GM23338 (cell line): Measurements from ENCODE around the gene SYNPO. TPM values are rescaled to one million over a fixed set of nuclear protein-coding genes. Genes with fewer than 3 reads are reported as not detected.

ENCODE experiments used
- ATAC-seq: fragments of 200-7000 bp; cut with Tn5 transposase; 3 replicates; pipeline ENCODE4 v1.9.1; 2020
- DNase-seq: peaks from one replicate; pipeline ENCODE4 v3.0.0-alpha.2; 2015; ENCODE audit warnings: low spot score
- H2AFZ ChIP-seq: fragments of 200-600 bp; sonication (generic); 2 replicates; pipeline ENCODE4 v1.8.0; 2016; ENCODE audit warnings: antibody characterized with exemption, mild to moderate bottlenecking, moderate library complexity
- H3F3A ChIP-seq: fragments of 200-600 bp; sonication (generic); replicated peaks from 2 replicates; pipeline ENCODE4 v1.8.0; 2017; ENCODE audit warnings: antibody characterized with exemption, mixed run types, low read depth
- H3K27ac ChIP-seq: fragments of 200-600 bp; sonication (generic); 2 replicates; pipeline ENCODE4 v1.6.1; 2016; ENCODE audit warnings: low read depth
- H3K27me3 ChIP-seq: fragments of 200-600 bp; sonication (generic); 2 replicates; pipeline ENCODE4 v1.8.0; 2016; ENCODE audit warnings: mild to moderate bottlenecking, mixed run types, moderate library complexity; ENCODE audit not compliant: insufficient read depth
- H3K36me3 ChIP-seq: fragments of 200-600 bp; sonication (generic); 2 replicates; pipeline ENCODE4 v1.8.0; 2016; ENCODE audit warnings: mild to moderate bottlenecking; ENCODE audit not compliant: insufficient read depth
- H3K4me1 ChIP-seq: fragments of 200-600 bp; sonication (generic); 2 replicates; pipeline ENCODE4 v1.8.0; 2016; ENCODE audit warnings: mild to moderate bottlenecking, moderate library complexity; ENCODE audit not compliant: insufficient read depth
- H3K4me2 ChIP-seq: fragments of 200-600 bp; sonication (generic); 2 replicates; pipeline ENCODE4 v1.7.1; 2017; ENCODE audit warnings: mixed run types
- H3K4me3 ChIP-seq: fragments of 200-600 bp; sonication (generic); 2 replicates; pipeline ENCODE4 v1.6.1; 2016; ENCODE audit warnings: mixed run types
- H3K79me2 ChIP-seq: fragments of 200-600 bp; sonication (generic); replicated peaks from 2 replicates; pipeline ENCODE4 v1.8.0; 2017; ENCODE audit warnings: mild to moderate bottlenecking; ENCODE audit not compliant: insufficient read depth
- H3K9me2 ChIP-seq: fragments of 200-600 bp; sonication (generic); 2 replicates; pipeline ENCODE4 v1.8.0; 2017; ENCODE audit not compliant: insufficient read depth
- H4K20me1 ChIP-seq: fragments of 200-600 bp; sonication (generic); replicated peaks from 2 replicates; pipeline ENCODE4 v1.8.0; 2017; ENCODE audit warnings: mild to moderate bottlenecking; ENCODE audit not compliant: insufficient read depth
- H3K27ac Mint-ChIP-seq: 2 replicates; pipeline ENCODE4 v1.8.0; 2020; ENCODE audit warnings: inconsistent platforms, mild to moderate bottlenecking, moderate library complexity, mixed read lengths
- H3K27me3 Mint-ChIP-seq: 3 replicates; pipeline ENCODE4 v1.8.0; 2022; ENCODE audit warnings: low read depth, mild to moderate bottlenecking, moderate library complexity, mixed read lengths, inconsistent platforms; ENCODE audit not compliant: insufficient read depth, poor library complexity
- H3K36me3 Mint-ChIP-seq: 3 replicates; pipeline ENCODE4 v1.8.0; 2021; ENCODE audit warnings: low read depth, mild to moderate bottlenecking, inconsistent platforms, moderate library complexity, mixed read lengths
- H3K4me1 Mint-ChIP-seq: 3 replicates; pipeline ENCODE4 v1.8.0; 2020; ENCODE audit warnings: mild to moderate bottlenecking, inconsistent platforms, mixed read lengths
- H3K4me3 Mint-ChIP-seq: 3 replicates; pipeline ENCODE4 v1.8.0; 2021; ENCODE audit warnings: moderate library complexity, mild to moderate bottlenecking, inconsistent platforms, mixed read lengths
- H3K9me3 Mint-ChIP-seq: 3 replicates; pipeline ENCODE4 v1.8.0; 2020; ENCODE audit warnings: moderate library complexity, mild to moderate bottlenecking, inconsistent platforms, mixed read lengths
- CREB1 ChIP-seq: fragments of 250-450 bp; sonication (Bioruptor Pico); IDR thresholded peaks from 2 replicates; pipeline ENCODE4 v1.5.0; 2020; ENCODE audit warnings: low read depth, mild to moderate bottlenecking, moderate library complexity
- EZH2phosphoT487 ChIP-seq: fragments of 200-600 bp; sonication (generic); IDR thresholded peaks from one replicate; pipeline ENCODE4 v1.8.1; 2018; ENCODE audit warnings: antibody characterized with exemption; ENCODE audit not compliant: unreplicated experiment
- POLR2AphosphoS5 ChIP-seq: IDR thresholded peaks from 2 replicates; pipeline ENCODE4 v1.6.1; 2016; ENCODE audit warnings: antibody characterized with exemption, low read depth
- REST ChIP-seq: IDR thresholded peaks from one replicate; pipeline ENCODE4 v1.6.1; 2018; ENCODE audit warnings: antibody characterized with exemption; ENCODE audit not compliant: unreplicated experiment
- ZNF114 ChIP-seq: fragments of 250-450 bp; sonication (Bioruptor Pico); IDR thresholded peaks from 2 replicates; pipeline ENCODE4 v1.5.0; 2020; ENCODE audit warnings: mild to moderate bottlenecking, moderate library complexity
- ZNF331 ChIP-seq: fragments of 250-450 bp; sonication (Bioruptor Pico); IDR thresholded peaks from 2 replicates; pipeline ENCODE4 v1.5.0; 2020; ENCODE audit warnings: low read depth, mild to moderate bottlenecking, moderate library complexity
- ZNF462 ChIP-seq: fragments of 250-450 bp; sonication (Bioruptor Pico); IDR thresholded peaks from 2 replicates; pipeline ENCODE4 v1.5.0; 2020; ENCODE audit warnings: mild to moderate bottlenecking, moderate library complexity
- polyA plus RNA-seq: library from polyadenylated mRNA; unstranded; fragments of >200 nt; fragmentation: Nextera tagmentation; extraction: Ambion mirVana; gene quantifications from 2 replicates; pipeline ENCODE4 v1.2.1, GENCODE V29; 2016
- total RNA-seq: library from RNA; depleted of rRNA; stranded (reverse); fragments of >200 nt; shearing (Covaris generic); gene quantifications from 2 replicates; pipeline ENCODE4 v1.2.3, GENCODE V29; 2014

Gene SYNPO
- total and polyA plus RNA-seq, 2 experiments from 2014 or later: 0.16 to 1.3 TPM

- no peak for DNase-seq
- Mint-ChIP-seq H3K36me3 (no peaks in the 10 kb centered on the region), H3K27me3 (peaks cover 6% of the 10 kb centered on the region), H3K4me1 (peaks cover 15% of the 10 kb centered on the region), H3K27ac (no peak overlapping the region), H3K4me3 (no peak overlapping the region), H3K9me3 (no peaks in the 10 kb centered on the region)
- Histone ChIP-seq H2AFZ (no peak overlapping the region), H3K27me3 (no peaks in the 10 kb centered on the region), H3K9me2 (no peaks in the 10 kb centered on the region), H4K20me1 (no peaks in the 10 kb centered on the region), H3K36me3 (no peaks in the 10 kb centered on the region), H3F3A (no peaks in the 10 kb centered on the region), H3K4me3 (no peak overlapping the region), H3K4me1 (0 out of 2 replicates have a peak, but pooled peaks cover 3% of the 10 kb centered on the region), H3K27ac (no peak overlapping the region), H3K79me2 (no peaks in the 10 kb centered on the region), H3K4me2 (no peak overlapping the region)
- no peak for ATAC-seq
- TF ChIP-seq REST: no peak
- no peak for TF ChIP-seq CREB1 (CRISPR knock-in tag)
- TF ChIP-seq POLR2AphosphoS5: no peak
Observed at GRCh38 chr5:150596313-150596712, 44.1 kb upstream of the SYNPO start.

GRCh38 chr5:150596826-150597225 lies 43.6 kb upstream of the SYNPO start:
- H3K79me2 ChIP-seq: no peaks in the 10 kb centered on the region
- no peak overlapping the region for H3K27ac ChIP-seq
- Mint-ChIP-seq H3K9me3 (no peaks in the 10 kb centered on the region), H3K4me3 (no peak overlapping the region), H3K27me3 (peaks cover 6% of the 10 kb centered on the region), H3K4me1 (peaks cover 12% of the 10 kb centered on the region), H3K27ac (no peak overlapping the region), H3K36me3 (no peaks in the 10 kb centered on the region)
- H3K4me3 ChIP-seq: no peak overlapping the region
- TF ChIP-seq ZNF331 (CRISPR knock-in tag) (no peak), ZNF462 (no peak), POLR2AphosphoS5 (no peak), ZNF114 (CRISPR knock-in tag) (no peak), REST (no peak), EZH2phosphoT487 (no peak), CREB1 (CRISPR knock-in tag) (no peak)
- no peaks in the 10 kb centered on the region for H3K36me3 ChIP-seq
- no peaks in the 10 kb centered on the region for H3K27me3 ChIP-seq
- no peak overlapping the region for H2AFZ ChIP-seq
- H3K4me2 ChIP-seq: no peak overlapping the region
- no peaks in the 10 kb centered on the region for H3K9me2 ChIP-seq
- H3F3A ChIP-seq: no peaks in the 10 kb centered on the region
- H4K20me1 ChIP-seq: no peaks in the 10 kb centered on the region
- H3K4me1 ChIP-seq: no peaks in the 10 kb centered on the region
- ATAC-seq (no peak), DNase-seq (no peak)
